Mesendoderm (in vitro differentiated cells): ENCODE data around the gene SND1.

ENCODE experiments used
- DNase-seq: peaks from one replicate; pipeline ENCODE4 v3.0.0; 2013
- H2AK5ac ChIP-seq: 2 replicates; pipeline ENCODE4 v1.6.1; 2013; ENCODE audit warnings: low read length, inconsistent platforms
- H2BK120ac ChIP-seq: 2 replicates; pipeline ENCODE4 v1.6.1; 2013; ENCODE audit warnings: low read depth, mild to moderate bottlenecking, low read length, moderate library complexity, mixed read lengths
- H2BK15ac ChIP-seq: replicated peaks from 2 replicates; pipeline ENCODE4 v1.6.1; 2013; ENCODE audit warnings: low read depth, mild to moderate bottlenecking, moderate library complexity
- H2BK5ac ChIP-seq: 2 replicates; pipeline ENCODE4 v1.6.1; 2013; ENCODE audit warnings: low read length, inconsistent platforms
- H3K18ac ChIP-seq: 2 replicates; pipeline ENCODE4 v1.6.1; 2013; ENCODE audit warnings: mild to moderate bottlenecking, low read length, mixed read lengths
- H3K23ac ChIP-seq: one replicate; pipeline ENCODE4 v1.6.1; 2013; ENCODE audit warnings: low read length
- H3K27ac ChIP-seq: 2 replicates; pipeline ENCODE4 v1.5.1; 2013; ENCODE audit warnings: low read depth, mild to moderate bottlenecking, inconsistent platforms, low read length, moderate library complexity
- H3K27me3 ChIP-seq: 2 replicates; pipeline ENCODE4 v1.6.1; 2013; ENCODE audit warnings: low read length, control low read depth, mild to moderate bottlenecking, inconsistent platforms; ENCODE audit not compliant: insufficient read depth, poor library complexity
- H3K36me3 ChIP-seq: 2 replicates; pipeline ENCODE4 v1.6.1; 2013; ENCODE audit warnings: low read length, inconsistent platforms; ENCODE audit not compliant: control insufficient read depth, insufficient read depth
- H3K4ac ChIP-seq: one replicate; pipeline ENCODE4 v1.6.1; 2013; ENCODE audit warnings: low read depth, mild to moderate bottlenecking, low read length, moderate library complexity
- H3K4me1 ChIP-seq: 2 replicates; pipeline ENCODE4 v1.6.1; 2013; ENCODE audit warnings: low read depth, low read length, inconsistent platforms; ENCODE audit not compliant: control insufficient read depth
- H3K4me2 ChIP-seq: 2 replicates; pipeline ENCODE4 v1.6.1; 2013; ENCODE audit warnings: low read length
- H3K4me3 ChIP-seq: 2 replicates; pipeline ENCODE4 v1.5.1; 2013; ENCODE audit warnings: mild to moderate bottlenecking, low read length
- H3K56ac ChIP-seq: one replicate; pipeline ENCODE4 v1.6.1; 2013; ENCODE audit warnings: low read length
- H3K79me1 ChIP-seq: 2 replicates; pipeline ENCODE4 v1.6.1; 2013; ENCODE audit warnings: low read length, inconsistent platforms
- H3K79me2 ChIP-seq: 2 replicates; pipeline ENCODE4 v1.6.1; 2013; ENCODE audit warnings: mild to moderate bottlenecking, low read length; ENCODE audit not compliant: control insufficient read depth, insufficient read depth
- H3K9ac ChIP-seq: 2 replicates; pipeline ENCODE4 v1.6.1; 2013; ENCODE audit warnings: low read length, inconsistent platforms
- H4K5ac ChIP-seq: one replicate; pipeline ENCODE4 v1.6.1; 2013; ENCODE audit warnings: low read length
- H4K8ac ChIP-seq: one replicate; pipeline ENCODE4 v1.6.1; 2013; ENCODE audit warnings: low read depth, mild to moderate bottlenecking, control low read depth, low read length, moderate library complexity
- WGBS: extraction: QIAGEN DNeasy Blood & Tissue Kit; methylation state at CpG from one replicate; pipeline ENCODE4 v1.1.7; 2013; ENCODE audit warnings: low lambda C conversion rate, missing lambda C conversion rate; ENCODE audit not compliant: insufficient coverage; ENCODE audit errors: extremely low coverage; 5-methylcytosine and 5-hydroxymethylcytosine counted together

The SND1 gene

DNA sequence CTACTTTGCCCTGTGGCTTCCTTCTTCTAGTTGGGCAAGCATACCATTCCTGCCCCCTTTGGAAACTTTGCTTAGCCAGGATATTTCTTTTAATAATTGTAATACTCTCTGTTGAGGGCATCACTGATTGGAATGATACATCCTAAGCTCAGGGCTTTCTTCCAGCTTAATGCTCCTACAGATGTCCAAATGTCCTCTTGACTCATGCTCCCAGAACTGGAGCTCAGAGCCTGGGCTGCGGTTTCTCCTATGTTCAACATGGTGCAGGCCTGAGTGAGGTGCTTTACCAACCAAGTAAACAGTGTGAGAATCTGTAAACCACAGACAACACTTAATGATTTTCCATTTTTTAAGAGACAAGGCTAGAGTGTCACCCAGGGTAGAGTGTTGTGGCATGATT lies 270.7 kb downstream of the SND1 start:
- no peak for DNase-seq
- peaks cover 5% of the 10 kb centered on the region for H3K79me1 ChIP-seq
- H2BK5ac ChIP-seq: no peak overlapping the region
- H3K36me3 ChIP-seq: no peaks in the 10 kb centered on the region
- H3K23ac ChIP-seq: no peak overlapping the region
- peaks cover 3% of the 10 kb centered on the region for H3K79me2 ChIP-seq
- no peaks in the 10 kb centered on the region for H3K27me3 ChIP-seq
- H4K5ac ChIP-seq: no peak overlapping the region
- no peak overlapping the region for H4K8ac ChIP-seq
- no CpG with 5 or more reads among the region's 1 CpG for WGBS
- H3K4me1 ChIP-seq: no peaks in the 10 kb centered on the region
- H3K9ac ChIP-seq: no peak overlapping the region
- H2AK5ac ChIP-seq: no peak overlapping the region
- H2BK120ac ChIP-seq: no peak overlapping the region
- H3K4me2 ChIP-seq: no peak overlapping the region
- H3K4ac ChIP-seq: no peak overlapping the region
- H3K18ac ChIP-seq: no peak overlapping the region
- no peak overlapping the region for H2BK15ac ChIP-seq
- no peak overlapping the region for H3K4me3 ChIP-seq
- no peak overlapping the region for H3K27ac ChIP-seq
- no peak overlapping the region for H3K56ac ChIP-seq

DNA sequence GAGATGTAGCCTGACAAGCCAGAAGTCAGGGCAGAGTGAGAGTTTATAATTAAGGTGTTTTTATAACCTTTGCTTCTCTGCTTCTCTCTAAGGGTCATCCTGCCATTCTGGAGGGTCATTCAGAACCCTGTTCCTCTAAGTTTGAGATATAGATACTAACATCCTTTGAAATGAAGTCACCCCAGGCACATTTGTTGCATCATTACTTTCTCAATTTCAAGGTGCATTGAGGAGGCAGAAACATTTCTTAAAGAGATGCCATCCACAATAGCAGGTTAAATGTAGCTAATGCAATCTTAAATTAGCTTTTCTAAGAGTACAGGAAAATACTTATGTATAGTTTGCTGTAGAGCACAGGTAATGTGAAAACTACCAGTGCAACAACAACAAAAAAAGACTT lies 272.9 kb downstream of the SND1 start:
- H2BK120ac ChIP-seq: no peak overlapping the region
- H4K5ac ChIP-seq: no peak overlapping the region
- H2BK15ac ChIP-seq: no peak overlapping the region
- H3K27me3 ChIP-seq: no peaks in the 10 kb centered on the region
- no peak overlapping the region for H3K9ac ChIP-seq
- no peak overlapping the region for H3K18ac ChIP-seq
- no peak overlapping the region for H3K27ac ChIP-seq
- no peak overlapping the region for H2AK5ac ChIP-seq
- H3K79me2 ChIP-seq: peaks cover 3% of the 10 kb centered on the region
- H3K4me2 ChIP-seq: no peak overlapping the region
- no peak for DNase-seq
- no peak overlapping the region for H3K23ac ChIP-seq
- no peaks in the 10 kb centered on the region for H3K4me1 ChIP-seq
- no peak overlapping the region for H3K4me3 ChIP-seq
- H3K56ac ChIP-seq: no peak overlapping the region
- H3K36me3 ChIP-seq: peaks cover 2% of the 10 kb centered on the region
- peaks cover 5% of the 10 kb centered on the region for H3K79me1 ChIP-seq
- no peak overlapping the region for H4K8ac ChIP-seq
- H2BK5ac ChIP-seq: no peak overlapping the region
- H3K4ac ChIP-seq: no peak overlapping the region

DNA sequence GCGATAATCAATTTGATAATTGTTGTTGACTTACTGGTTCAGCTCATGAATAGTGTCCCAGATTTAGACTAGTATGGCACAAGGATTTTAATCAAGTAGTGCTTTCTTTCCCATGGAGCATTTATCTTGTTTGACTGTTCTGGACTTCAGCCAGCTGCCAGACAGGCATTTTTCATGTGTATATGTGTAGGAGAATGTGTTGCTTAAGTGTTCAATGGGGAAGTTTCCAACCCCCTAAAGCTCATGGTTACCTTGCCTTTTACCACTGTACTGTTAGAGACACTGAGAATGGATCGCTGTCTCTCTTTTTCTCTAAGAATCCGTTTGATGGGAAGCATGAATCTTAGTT lies 275.3 kb downstream of the SND1 start:
- no peak overlapping the region for H4K5ac ChIP-seq
- H2BK15ac ChIP-seq: no peak overlapping the region
- no peak overlapping the region for H3K18ac ChIP-seq
- no peak overlapping the region for H3K23ac ChIP-seq
- no peak overlapping the region for H3K4me3 ChIP-seq
- no peak overlapping the region for H3K9ac ChIP-seq
- H3K27ac ChIP-seq: no peak overlapping the region
- H2AK5ac ChIP-seq: no peak overlapping the region
- no peak overlapping the region for H2BK5ac ChIP-seq
- H4K8ac ChIP-seq: no peak overlapping the region
- no peak overlapping the region for H3K4me2 ChIP-seq
- no peak overlapping the region for H2BK120ac ChIP-seq
- H3K27me3 ChIP-seq: no peaks in the 10 kb centered on the region
- WGBS: no CpG with 5 or more reads among the region's 3 CpGs
- no peak overlapping the region for H3K4ac ChIP-seq
- DNase-seq: no peak
- peaks cover 2% of the 10 kb centered on the region for H3K36me3 ChIP-seq
- no peak overlapping the region for H3K56ac ChIP-seq
- H3K79me2 ChIP-seq: peaks cover 3% of the 10 kb centered on the region
- peaks cover 5% of the 10 kb centered on the region for H3K79me1 ChIP-seq
- no peaks in the 10 kb centered on the region for H3K4me1 ChIP-seq

DNA sequence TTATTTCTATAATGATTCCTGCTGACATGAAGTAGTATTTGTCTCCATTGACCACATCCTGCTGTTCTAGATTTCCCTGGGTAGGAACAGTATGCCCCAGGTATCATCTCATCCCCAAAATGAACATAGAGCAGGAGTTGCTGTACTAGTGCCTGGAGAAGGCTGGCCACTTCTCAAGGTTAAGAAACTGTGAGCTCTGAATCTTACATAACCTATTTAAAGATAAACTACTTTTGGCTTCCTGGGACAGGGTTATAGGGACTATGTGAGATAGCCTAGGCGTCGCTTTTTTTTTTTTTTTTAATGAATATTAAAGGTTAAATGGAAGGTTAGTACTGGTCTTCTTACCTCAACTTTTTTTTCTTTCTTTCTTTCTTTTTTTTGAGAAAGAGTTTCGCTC lies 276.2 kb downstream of the SND1 start:
- H3K79me1 ChIP-seq: peaks cover 5% of the 10 kb centered on the region
- H3K56ac ChIP-seq: no peak overlapping the region
- peaks cover 3% of the 10 kb centered on the region for H3K79me2 ChIP-seq
- H3K18ac ChIP-seq: no peak overlapping the region
- no peak overlapping the region for H3K27ac ChIP-seq
- no peak overlapping the region for H3K9ac ChIP-seq
- H3K4me1 ChIP-seq: no peaks in the 10 kb centered on the region
- no peaks in the 10 kb centered on the region for H3K27me3 ChIP-seq
- no peak overlapping the region for H3K4ac ChIP-seq
- H3K4me2 ChIP-seq: no peak overlapping the region
- H2BK120ac ChIP-seq: no peak overlapping the region
- H2BK5ac ChIP-seq: no peak overlapping the region
- WGBS: no CpG with 5 or more reads among the region's 3 CpGs
- H2AK5ac ChIP-seq: no peak overlapping the region
- no peak overlapping the region for H3K23ac ChIP-seq
- no peak for DNase-seq
- no peak overlapping the region for H4K8ac ChIP-seq
- no peak overlapping the region for H2BK15ac ChIP-seq
- peaks cover 2% of the 10 kb centered on the region for H3K36me3 ChIP-seq
- H3K4me3 ChIP-seq: no peak overlapping the region
- no peak overlapping the region for H4K5ac ChIP-seq

DNA sequence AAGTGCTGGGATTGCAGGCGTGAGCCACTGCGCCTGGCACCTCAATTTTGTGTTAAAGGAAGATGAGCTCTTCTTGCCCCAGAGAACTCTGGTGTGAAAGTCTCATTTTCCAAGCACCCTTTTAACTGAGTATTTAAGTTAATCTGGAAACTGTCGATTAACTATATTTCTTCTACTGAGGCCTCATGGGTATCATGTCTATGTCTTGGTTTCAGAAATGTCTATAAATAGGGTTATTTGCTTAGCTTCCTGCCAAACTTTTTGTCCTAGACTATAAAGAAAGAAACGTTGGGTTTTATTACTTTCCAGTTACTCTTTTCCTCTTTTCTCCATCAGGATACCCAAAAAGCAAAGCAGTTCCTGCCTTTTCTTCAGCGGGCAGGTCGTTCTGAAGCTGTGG lies 276.9 kb downstream of the SND1 start:
- Histone ChIP-seq H3K4me3 (no peak overlapping the region), H3K79me1 (peaks cover 2% of the 10 kb centered on the region), H3K56ac (no peak overlapping the region), H3K27ac (no peak overlapping the region), H2BK15ac (no peak overlapping the region), H3K23ac (no peak overlapping the region), H3K79me2 (peaks cover 3% of the 10 kb centered on the region), H3K4me1 (no peaks in the 10 kb centered on the region), H4K8ac (no peak overlapping the region), H3K18ac (no peak overlapping the region), H3K4me2 (no peak overlapping the region), H3K9ac (no peak overlapping the region), H3K36me3 (peaks cover 2% of the 10 kb centered on the region), H2AK5ac (no peak overlapping the region), H3K4ac (no peak overlapping the region), H3K27me3 (no peaks in the 10 kb centered on the region), H4K5ac (no peak overlapping the region), H2BK120ac (no peak overlapping the region), H2BK5ac (no peak overlapping the region)
- no CpG with 5 or more reads among the region's 6 CpGs for WGBS
- no peak for DNase-seq

DNA sequence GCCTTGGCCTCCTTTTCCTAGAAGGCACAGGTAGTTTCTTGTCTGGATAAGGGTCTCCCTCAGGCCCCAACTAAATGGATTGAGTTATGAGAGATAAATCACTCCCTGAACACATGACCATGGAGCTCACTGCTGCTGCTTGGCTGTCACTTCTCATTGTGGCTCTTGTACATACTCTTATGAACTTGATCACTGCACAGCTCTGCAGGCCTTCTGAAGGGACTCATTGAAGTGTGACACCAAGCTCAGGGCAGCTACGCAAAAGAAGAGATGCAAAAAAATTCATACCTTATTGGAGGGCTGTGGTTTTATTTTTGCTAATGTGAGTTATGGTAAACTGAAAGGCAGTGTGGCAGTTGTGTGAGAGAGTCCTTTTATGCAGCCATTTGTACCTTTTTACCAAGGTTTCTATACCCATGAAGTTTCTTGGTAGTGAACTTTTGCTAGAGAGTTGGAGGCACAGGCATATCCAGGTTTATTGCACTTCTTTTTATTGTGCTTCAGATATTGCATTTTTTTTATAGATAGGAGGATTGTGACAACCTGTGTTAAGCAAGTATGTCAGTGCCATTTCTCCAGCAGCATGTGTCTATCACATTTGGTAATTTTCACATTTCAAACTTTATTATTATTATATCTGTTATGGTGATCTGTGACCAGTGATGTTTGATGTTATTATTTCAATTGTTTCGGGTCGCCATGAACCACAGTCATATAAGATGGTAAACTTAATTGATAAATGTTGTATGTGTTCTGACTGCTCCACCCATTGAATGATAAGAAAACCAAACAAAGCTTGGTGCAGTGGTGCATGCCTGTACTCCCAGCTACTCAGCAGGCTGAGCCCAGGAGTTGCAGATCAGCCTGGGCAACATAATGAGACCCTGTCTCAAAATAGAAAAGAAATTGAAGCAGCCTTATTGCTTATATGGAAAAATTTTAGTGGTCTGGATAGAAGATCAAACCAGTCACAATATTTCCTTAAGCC lies 278.6 kb downstream of the SND1 start:
- Histone ChIP-seq H3K4me2 (no peak overlapping the region), H2BK120ac (no peak overlapping the region), H3K56ac (no peak overlapping the region), H2BK15ac (no peak overlapping the region), H2BK5ac (no peak overlapping the region), H3K4me1 (no peaks in the 10 kb centered on the region), H2AK5ac (no peak overlapping the region), H4K8ac (no peak overlapping the region), H3K18ac (no peak overlapping the region), H3K79me2 (peaks cover 3% of the 10 kb centered on the region), H3K79me1 (peaks cover 2% of the 10 kb centered on the region), H3K36me3 (peaks cover 2% of the 10 kb centered on the region), H3K4me3 (no peak overlapping the region), H3K27ac (no peak overlapping the region), H3K9ac (no peak overlapping the region), H4K5ac (no peak overlapping the region), H3K27me3 (no peaks in the 10 kb centered on the region), H3K23ac (no peak overlapping the region), H3K4ac (no peak overlapping the region)
- no CpG with 5 or more reads among the region's 3 CpGs for WGBS
- no peak for DNase-seq
